ENCODE measurements around the gene TYW1. TPM values are rescaled to one million over a fixed set of nuclear protein-coding genes. Genes with fewer than 3 reads are reported as not detected.
"Not testable (repeated sequence)": the region's sequence is repeated elsewhere in the genome, so short reads cannot be mapped to it uniquely, and the experiment has no call there.

TYW1 gene, protein sequence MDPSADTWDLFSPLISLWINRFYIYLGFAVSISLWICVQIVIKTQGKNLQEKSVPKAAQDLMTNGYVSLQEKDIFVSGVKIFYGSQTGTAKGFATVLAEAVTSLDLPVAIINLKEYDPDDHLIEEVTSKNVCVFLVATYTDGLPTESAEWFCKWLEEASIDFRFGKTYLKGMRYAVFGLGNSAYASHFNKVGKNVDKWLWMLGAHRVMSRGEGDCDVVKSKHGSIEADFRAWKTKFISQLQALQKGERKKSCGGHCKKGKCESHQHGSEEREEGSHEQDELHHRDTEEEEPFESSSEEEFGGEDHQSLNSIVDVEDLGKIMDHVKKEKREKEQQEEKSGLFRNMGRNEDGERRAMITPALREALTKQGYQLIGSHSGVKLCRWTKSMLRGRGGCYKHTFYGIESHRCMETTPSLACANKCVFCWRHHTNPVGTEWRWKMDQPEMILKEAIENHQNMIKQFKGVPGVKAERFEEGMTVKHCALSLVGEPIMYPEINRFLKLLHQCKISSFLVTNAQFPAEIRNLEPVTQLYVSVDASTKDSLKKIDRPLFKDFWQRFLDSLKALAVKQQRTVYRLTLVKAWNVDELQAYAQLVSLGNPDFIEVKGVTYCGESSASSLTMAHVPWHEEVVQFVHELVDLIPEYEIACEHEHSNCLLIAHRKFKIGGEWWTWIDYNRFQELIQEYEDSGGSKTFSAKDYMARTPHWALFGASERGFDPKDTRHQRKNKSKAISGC
- total RNA-seq = 17.4 TPM

DNA sequence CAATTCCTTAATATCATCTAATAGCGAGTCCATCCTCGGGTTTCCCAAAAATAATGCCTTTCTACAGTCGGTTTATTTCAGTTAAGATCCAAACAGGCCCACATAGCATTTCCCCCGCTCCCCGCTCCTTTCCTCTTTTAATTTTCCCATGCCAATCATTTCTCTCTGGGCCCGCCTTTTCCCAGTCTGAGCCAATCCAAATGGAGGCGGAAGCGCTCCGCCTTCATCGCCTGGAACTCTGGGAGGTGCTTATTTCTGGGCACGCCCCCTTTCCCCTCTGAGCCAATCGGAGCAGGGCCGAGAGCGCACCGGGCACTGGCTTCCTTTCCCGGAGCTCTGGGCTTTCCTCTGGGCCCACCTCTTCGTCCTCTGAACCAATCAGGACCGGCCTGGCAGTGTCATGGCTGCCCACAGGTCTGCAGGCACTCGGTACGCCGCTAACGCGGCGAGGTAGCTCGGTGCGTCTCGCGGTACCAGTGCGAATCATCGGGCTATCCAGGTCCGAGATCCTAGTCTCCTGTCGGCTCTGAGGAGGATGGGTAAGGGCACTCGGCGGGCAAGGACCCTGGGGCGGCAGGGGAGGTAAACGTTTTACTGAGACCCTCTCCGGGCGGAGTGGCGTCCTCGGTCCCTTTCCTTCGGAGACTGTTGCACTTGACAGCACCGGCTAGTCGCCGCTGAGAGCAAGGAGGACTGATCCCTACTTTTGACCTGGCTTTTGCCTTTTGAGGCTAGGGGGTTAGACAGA lies at the start of gene TYW1:
Gene TYW1 (plus strand): TSS at position 390 of the 748 bp plus-strand sequence. CDS start 146 bp downstream, at position 536.
- not testable (repeated sequence) for H3K9me3 ChIP-seq (ENCODE audit: low read depth, low read length); H3K27me3 ChIP-seq (ENCODE audit: insufficient read depth, low read length)
- Histone ChIP-seq H3K4me3 (ENCODE audit: low read length) (peak within 1 kb of the TSS; percentile 81), H3K4me1 (ENCODE audit: insufficient read depth, low read length) (peaks cover 13% of the 10 kb centered on the region)

DNA sequence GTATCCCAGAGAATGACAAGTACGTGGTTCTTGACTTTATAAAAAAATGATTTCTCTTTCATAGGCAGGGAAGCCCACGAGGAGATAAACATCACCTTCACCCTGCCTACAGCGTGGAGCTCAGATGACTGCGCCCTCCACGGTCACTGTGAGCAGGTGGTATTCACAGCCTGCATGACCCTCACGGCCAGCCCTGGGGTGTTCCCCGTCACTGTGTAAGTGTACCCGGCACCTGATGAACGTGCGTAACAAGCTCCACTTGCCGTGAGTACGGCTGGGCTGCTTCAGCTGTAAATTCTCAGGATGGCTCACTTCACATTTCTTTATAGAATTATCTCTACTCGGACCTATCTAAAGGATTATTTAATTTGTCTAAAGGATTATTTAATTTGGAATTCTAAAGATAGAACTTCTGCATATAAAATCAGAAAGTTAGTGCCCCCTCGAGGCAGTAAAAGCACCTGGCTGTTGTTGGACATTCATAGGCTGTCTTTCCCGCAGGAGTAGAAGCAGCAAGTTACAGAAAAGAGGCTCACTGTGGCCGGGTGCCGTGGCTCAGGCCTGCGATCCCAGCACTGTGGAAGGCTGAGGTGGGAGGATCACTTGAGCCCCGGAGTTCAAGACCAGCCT lies 48.0 kb upstream of the TYW1 start:
- H3K4me1 ChIP-seq (ENCODE audit: insufficient read depth, low read length) = no peaks in the 10 kb centered on the region
- no peaks in the 10 kb centered on the region for H3K9me3 ChIP-seq (ENCODE audit: low read depth, low read length)
- no peak overlapping the region for H3K4me3 ChIP-seq (ENCODE audit: low read length)
- H3K27me3 ChIP-seq (ENCODE audit: insufficient read depth, low read length) = no peaks in the 10 kb centered on the region

DNA sequence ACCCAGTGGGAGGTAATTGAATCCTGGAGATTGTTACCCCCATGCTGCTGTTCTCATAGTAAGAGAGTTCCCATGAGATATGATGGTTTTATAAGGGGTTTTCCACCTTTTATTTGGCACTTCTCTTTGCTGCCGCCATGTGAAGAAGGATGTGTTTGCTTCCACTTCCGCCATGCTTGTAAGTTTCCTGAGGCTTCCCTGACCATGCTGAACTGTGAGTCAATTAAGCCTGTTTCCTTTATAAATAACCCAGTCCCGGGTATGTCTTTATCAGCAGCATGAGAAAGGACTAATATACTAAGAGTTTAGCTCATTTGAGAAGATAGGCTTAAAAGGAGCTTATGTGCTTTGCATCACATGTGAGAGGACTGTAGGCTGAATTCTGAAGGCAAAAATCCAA lies 46.3 kb upstream of the TYW1 start:
- Histone ChIP-seq H3K27me3 (ENCODE audit: insufficient read depth, low read length) (no peaks in the 10 kb centered on the region), H3K4me1 (ENCODE audit: insufficient read depth, low read length) (no peaks in the 10 kb centered on the region), H3K9me3 (ENCODE audit: low read depth, low read length) (no peaks in the 10 kb centered on the region), H3K4me3 (ENCODE audit: low read length) (no peak overlapping the region)

DNA sequence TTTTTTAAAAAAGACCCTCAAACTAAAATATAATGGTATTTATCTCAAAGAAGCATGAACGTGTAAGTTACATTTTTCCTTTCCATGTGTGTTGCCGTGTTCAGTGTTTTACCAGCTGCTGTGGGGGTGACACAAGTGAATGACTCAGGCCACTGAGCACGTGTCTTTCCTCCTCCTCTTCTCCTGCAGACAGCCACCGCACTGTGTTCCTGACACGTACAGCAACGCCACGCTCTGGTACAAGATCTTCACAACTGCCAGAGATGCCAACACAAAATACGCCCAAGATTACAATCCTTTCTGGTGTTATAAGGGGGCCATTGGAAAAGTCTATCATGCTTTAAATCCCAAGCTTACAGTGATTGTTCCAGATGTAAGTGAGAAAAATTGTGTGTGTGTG lies 45.9 kb upstream of the TYW1 start:
- no peaks in the 10 kb centered on the region for H3K9me3 ChIP-seq (ENCODE audit: low read depth, low read length)
- no peak overlapping the region for H3K4me3 ChIP-seq (ENCODE audit: low read length)
- H3K4me1 ChIP-seq (ENCODE audit: insufficient read depth, low read length) = no peaks in the 10 kb centered on the region
- no peaks in the 10 kb centered on the region for H3K27me3 ChIP-seq (ENCODE audit: insufficient read depth, low read length)

DNA sequence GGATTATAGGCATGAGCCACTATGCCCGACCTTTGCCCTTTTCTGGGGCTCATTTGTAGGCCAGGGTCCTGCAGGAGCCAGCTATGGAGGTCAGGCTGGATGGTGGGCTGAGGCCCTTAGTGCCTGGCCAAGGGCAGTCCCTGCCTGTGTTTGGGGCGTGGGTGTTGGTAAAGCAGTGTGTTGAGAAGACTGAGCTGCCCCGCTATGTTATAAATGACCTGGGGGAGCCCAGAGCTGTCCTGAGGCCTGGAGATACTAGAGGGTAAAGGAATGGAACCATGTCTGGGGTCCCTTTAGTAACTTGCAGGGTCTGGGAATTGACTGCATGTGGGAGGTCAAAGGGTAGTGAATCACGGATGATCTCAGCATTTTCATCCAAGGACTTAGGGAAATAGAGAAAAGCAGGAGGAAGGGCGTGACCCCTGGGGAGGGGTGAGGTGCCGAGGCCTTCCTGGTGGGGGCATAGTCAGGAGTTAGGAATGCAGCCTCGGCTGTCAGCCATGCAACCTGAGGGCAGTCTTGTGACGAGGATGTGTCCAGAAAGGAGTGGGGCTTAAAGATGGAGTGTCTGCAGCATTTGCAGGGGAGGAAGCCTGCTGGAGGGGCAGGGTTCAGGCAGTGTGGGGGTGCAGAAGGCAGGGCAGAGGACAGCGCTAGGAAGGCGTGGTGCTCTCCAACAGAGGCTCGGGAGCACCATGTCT lies 44.1 kb upstream of the TYW1 start:
- H3K9me3 ChIP-seq (ENCODE audit: low read depth, low read length) = no peaks in the 10 kb centered on the region
- no peak overlapping the region for H3K4me3 ChIP-seq (ENCODE audit: low read length)
- no peaks in the 10 kb centered on the region for H3K27me3 ChIP-seq (ENCODE audit: insufficient read depth, low read length)
- no peaks in the 10 kb centered on the region for H3K4me1 ChIP-seq (ENCODE audit: insufficient read depth, low read length)

DNA sequence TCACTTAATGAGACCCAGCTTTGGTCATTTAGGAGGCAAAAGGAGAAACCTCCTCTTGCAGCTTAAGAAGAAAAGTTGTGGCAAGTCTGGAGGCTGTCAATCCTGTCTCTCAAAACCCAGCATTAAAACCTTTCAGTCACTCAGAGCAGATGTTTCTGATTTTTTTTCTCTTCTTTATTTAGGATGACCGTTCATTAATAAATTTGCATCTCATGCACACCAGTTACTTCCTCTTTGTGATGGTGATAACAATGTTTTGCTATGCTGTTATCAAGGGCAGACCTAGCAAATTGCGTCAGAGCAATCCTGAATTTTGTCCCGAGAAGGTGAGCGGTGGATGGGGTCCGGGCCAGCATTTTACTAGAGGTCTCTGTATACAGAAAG lies 43.6 kb upstream of the TYW1 start:
- Histone ChIP-seq H3K4me1 (ENCODE audit: insufficient read depth, low read length) (no peaks in the 10 kb centered on the region), H3K4me3 (ENCODE audit: low read length) (no peak overlapping the region), H3K9me3 (ENCODE audit: low read depth, low read length) (no peaks in the 10 kb centered on the region), H3K27me3 (ENCODE audit: insufficient read depth, low read length) (no peaks in the 10 kb centered on the region)

DNA sequence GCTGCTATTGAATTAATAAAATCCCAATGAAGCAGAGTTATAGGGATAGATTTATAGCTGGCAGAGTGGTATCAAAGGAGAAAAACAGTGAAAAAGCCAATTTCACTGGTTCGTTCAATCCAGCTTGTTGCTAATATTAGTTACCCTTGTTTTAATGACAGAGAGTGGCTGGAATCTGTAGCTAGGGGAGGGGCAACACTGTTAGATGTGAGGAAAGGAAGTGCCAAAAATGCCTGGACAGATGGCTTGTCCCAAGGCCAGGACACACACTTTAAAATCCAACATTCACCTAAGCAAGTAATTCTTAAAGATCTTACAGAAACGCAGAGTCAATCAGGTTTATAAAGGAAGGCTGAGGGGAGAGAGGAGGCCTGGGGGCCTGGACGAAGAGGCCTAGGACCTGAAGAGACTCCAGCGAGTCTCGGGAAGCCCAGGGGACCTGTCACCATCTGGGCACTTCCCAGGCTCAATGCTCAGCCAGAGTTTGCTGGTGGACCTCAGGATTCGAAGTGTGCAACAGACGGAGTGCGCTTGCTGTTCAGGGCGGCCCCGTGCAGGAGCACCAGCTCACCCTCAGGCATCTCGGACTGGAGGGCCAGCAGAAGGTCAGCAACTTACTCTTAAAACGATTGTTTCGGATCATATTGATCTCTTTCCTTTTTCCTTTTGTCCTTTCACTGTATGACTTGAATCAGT lies 38.9 kb upstream of the TYW1 start:
- Histone ChIP-seq H3K4me1 (ENCODE audit: insufficient read depth, low read length) (no peaks in the 10 kb centered on the region), H3K4me3 (ENCODE audit: low read length) (no peak overlapping the region)

DNA sequence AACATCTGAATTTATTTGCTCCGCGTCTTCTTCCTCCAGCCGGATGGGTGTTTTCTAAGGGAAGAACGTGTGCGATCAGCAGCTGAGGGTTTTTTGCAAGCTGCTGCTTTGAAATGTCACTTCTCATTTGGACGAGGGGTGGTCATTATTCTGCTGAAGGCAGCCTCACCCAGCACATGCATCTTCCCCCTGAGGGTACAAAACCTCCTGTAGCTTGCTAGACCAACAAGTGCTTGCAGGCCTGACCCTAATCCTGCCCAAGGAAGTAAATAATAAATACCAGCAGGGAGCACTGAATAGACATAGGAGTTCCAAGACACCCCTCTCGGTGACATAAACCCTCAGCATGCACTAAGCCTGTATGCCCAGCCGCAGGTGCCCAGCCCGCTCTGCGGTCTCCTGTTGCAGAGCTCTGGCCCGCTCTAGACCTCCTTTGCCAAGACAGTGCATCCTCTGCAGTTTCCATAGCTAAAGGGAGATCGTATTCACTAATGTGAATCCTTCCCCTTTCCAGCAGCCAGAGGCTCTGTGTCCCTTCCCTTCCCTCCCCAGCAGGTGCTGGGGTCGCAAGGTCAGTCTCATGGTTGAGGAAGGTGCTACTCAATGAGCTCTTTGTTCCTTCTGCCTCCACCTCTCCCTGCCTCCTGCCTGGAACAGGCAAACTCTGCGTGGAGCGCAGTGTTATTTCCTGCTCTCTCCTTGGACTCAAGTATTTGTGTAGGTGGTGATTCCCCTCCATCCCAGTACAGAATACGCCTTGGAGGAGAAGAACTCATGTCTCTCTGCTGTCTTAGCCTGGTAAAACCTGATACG lies 37.9 kb upstream of the TYW1 start:
- Histone ChIP-seq H3K4me1 (ENCODE audit: insufficient read depth, low read length) (no peaks in the 10 kb centered on the region), H3K9me3 (ENCODE audit: low read depth, low read length) (no peaks in the 10 kb centered on the region), H3K4me3 (ENCODE audit: low read length) (no peak overlapping the region), H3K27me3 (ENCODE audit: insufficient read depth, low read length) (no peaks in the 10 kb centered on the region)

More for the DNA sequence above, 38.9 kb upstream of the TYW1 start:
- Histone ChIP-seq H3K9me3 (ENCODE audit: low read depth, low read length) (no peaks in the 10 kb centered on the region), H3K27me3 (ENCODE audit: insufficient read depth, low read length) (no peaks in the 10 kb centered on the region)

DNA sequence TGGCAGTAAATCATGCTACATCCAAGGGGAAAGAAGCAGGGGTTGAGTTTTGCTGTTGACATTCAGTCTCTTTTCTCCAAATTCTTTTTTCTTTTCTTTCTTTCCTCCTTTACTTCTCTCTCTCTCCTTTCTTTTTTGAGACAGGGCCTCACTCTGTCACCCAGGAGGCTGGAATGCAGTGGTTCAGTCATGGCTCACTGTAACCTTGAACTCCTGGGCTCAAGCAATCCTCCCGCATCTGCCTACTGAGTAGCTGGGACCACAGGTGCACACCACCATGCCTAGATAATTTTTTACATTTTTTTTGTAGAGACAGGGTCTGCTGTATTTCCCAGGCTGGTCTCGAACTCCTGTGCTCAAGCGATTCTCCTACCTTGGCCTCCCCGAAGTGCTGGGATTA lies 36.4 kb upstream of the TYW1 start:
- H3K4me3 ChIP-seq (ENCODE audit: low read length) = no peak overlapping the region
- no peaks in the 10 kb centered on the region for H3K4me1 ChIP-seq (ENCODE audit: insufficient read depth, low read length)
- H3K9me3 ChIP-seq (ENCODE audit: low read depth, low read length) = no peaks in the 10 kb centered on the region
- H3K27me3 ChIP-seq (ENCODE audit: insufficient read depth, low read length) = no peaks in the 10 kb centered on the region

DNA sequence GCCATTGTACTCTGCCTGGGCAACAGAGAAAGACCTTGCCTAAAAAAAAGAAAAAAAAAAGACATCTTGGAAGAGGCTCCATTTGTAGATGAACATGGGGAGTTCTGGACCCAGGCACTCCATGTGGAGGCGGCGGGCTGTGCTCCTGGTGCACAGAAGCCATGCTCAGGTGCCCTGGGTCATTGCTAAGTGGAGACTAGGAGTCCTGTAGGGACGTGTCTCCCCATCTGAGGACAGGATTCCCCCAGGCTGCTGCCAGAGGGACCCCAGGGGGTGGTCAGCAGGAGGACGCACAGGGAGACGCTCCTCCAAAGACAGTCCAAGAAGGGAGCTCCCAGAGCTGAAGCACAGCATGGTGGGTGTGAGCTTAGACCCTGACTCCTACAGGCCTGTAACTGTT lies 35.5 kb upstream of the TYW1 start:
- H3K4me3 ChIP-seq (ENCODE audit: low read length) = no peak overlapping the region
- no peaks in the 10 kb centered on the region for H3K4me1 ChIP-seq (ENCODE audit: insufficient read depth, low read length)
- no peaks in the 10 kb centered on the region for H3K9me3 ChIP-seq (ENCODE audit: low read depth, low read length)
- no peaks in the 10 kb centered on the region for H3K27me3 ChIP-seq (ENCODE audit: insufficient read depth, low read length)

DNA sequence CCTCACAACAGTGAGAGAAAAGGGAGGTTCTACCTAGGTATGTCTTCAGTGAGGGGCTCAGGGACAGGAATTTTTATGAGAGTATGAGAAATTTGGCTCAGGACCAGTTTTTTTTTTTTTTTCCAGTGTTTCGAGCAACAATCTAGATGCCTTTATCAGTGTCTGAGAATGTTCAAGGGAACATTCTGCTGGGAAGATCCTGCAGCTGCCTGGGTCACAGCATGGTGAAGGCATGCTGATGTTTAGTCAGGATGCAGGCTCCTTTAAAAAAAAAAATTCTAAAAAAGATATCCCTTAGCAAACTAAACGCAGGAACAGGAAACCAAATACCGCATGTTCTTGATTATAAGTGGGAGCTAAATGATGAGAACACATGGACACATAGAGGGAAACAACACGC lies 32.2 kb upstream of the TYW1 start:
- Histone ChIP-seq H3K9me3 (ENCODE audit: low read depth, low read length) (no peaks in the 10 kb centered on the region), H3K4me1 (ENCODE audit: insufficient read depth, low read length) (no peaks in the 10 kb centered on the region), H3K4me3 (ENCODE audit: low read length) (no peak overlapping the region), H3K27me3 (ENCODE audit: insufficient read depth, low read length) (no peaks in the 10 kb centered on the region)

DNA sequence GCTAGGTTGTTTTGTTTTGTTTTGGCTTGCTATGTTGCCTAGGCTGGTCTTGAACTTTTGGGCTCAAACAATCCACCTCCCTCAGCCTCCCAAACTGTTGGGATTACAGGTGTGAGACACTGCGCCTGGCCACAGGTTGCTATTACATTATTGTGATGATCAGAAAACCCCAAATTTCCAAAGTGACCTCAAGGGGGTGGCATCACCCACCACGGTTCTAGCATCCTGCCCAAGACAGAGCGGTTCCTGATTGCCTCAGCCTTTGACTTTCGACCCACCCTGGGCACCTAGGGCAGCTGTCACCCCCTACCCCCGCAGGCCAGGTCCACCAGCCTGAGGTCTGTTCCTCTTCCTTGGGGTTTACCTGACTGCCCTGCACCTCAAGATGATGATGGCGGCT lies 29.6 kb upstream of the TYW1 start:
- H3K27me3 ChIP-seq (ENCODE audit: insufficient read depth, low read length) = no peaks in the 10 kb centered on the region
- no peak overlapping the region for H3K4me3 ChIP-seq (ENCODE audit: low read length)
- H3K4me1 ChIP-seq (ENCODE audit: insufficient read depth, low read length) = no peaks in the 10 kb centered on the region
- H3K9me3 ChIP-seq (ENCODE audit: low read depth, low read length) = no peaks in the 10 kb centered on the region

DNA sequence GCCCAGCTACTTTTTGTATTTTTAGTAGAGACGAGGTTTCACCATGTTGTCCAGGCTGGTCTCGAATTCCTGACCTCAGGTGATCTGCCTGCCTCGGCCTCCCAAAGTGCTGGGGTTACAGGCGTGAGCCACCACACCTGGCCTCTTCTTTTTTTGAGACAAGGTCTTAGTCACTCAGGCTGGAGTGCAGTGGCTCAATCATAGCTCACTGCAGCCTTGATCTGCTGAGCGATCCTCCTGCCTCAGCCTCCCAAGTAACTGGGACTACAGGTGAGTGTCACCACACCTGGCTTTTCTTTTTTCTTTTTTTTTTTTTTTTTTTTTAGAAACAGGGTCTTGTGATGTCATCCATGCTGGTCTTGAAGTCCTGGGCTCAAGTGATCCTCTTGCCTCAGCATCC lies 27.6 kb upstream of the TYW1 start:
- not testable (repeated sequence) for H3K9me3 ChIP-seq (ENCODE audit: low read depth, low read length); H3K27me3 ChIP-seq (ENCODE audit: insufficient read depth, low read length); H3K4me3 ChIP-seq (ENCODE audit: low read length); H3K4me1 ChIP-seq (ENCODE audit: insufficient read depth, low read length)
